ENCODE data around the gene NXPH3.

Gene NXPH3

GRCh38 chr17:49553676-49554335 is 21.9 kb upstream of the NXPH3 start:
- TF ChIP-seq SPI1 (IDR thresholded peaks at IDR 0.05; ENCODE audit: low read depth, low read length), result no peak
- TF ChIP-seq TAF1 (IDR thresholded peaks at IDR 0.05; ENCODE audit: low read depth, low read length), result no peak
- TF ChIP-seq PAX5 (IDR thresholded peaks at IDR 0.05; ENCODE audit: insufficient read depth, low read length, severe bottlenecking), result no peak
- TF ChIP-seq POLR2AphosphoS5 (IDR thresholded peaks at IDR 0.05; ENCODE audit: low read depth, low read length), result no peak
- no peak for TF ChIP-seq POLR2A (IDR thresholded peaks at IDR 0.05; ENCODE audit: low read depth, low read length)
- no peak for TF ChIP-seq POU2F2 (IDR thresholded peaks at IDR 0.05; ENCODE audit: low read depth, low read length)
- FAIRE-seq (no peak), DNase-seq (ENCODE audit: insufficient read length, low spot score) (no peak)

DNA sequence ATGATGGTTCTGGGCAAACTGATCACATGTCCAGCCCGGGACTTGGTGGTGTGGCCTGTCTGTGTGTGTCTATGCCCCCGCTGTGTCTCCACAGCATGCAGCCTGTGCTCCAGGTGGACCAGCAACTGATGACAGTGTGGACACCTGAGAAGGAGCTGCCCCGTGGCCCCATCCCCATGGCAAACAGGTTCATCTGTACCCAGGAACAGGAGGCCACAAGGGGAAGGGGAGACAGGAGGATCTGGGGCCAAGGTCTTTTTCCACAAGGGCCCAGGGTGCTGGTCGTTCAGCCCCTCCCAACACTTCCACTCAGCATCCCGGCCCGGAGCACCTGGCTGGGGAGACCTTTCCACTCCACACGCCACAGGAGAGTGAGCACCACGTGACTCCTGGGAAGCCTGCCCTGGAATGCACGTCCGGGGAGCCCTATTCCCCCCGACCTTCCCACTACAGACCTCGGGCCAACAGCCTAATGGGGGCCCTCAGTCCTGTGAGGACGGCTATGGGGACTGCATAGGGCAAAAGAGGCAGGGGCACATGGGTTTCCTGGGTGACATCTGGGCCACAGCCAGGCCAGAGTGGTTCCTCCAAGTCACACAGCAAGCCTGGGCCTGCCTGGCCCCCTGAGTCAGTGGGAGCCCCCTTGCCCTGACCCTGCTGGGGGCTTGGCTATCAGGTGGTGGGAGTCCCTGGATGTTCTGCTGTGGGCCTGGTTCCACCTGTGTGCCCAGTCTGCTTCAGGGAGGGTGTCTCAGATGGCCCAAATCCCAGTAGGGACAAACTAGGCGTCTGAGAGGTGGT is 20.8 kb upstream of the NXPH3 start:
- no peak for FAIRE-seq
- DNase-seq (ENCODE audit: insufficient read length, low spot score), result no peak
- TF ChIP-seq POLR2A (IDR thresholded peaks at IDR 0.05; ENCODE audit: low read depth, low read length) (no peak), POU2F2 (IDR thresholded peaks at IDR 0.05; ENCODE audit: low read depth, low read length) (no peak), TAF1 (IDR thresholded peaks at IDR 0.05; ENCODE audit: low read depth, low read length) (no peak), PAX5 (IDR thresholded peaks at IDR 0.05; ENCODE audit: insufficient read depth, low read length, severe bottlenecking) (no peak)

DNA sequence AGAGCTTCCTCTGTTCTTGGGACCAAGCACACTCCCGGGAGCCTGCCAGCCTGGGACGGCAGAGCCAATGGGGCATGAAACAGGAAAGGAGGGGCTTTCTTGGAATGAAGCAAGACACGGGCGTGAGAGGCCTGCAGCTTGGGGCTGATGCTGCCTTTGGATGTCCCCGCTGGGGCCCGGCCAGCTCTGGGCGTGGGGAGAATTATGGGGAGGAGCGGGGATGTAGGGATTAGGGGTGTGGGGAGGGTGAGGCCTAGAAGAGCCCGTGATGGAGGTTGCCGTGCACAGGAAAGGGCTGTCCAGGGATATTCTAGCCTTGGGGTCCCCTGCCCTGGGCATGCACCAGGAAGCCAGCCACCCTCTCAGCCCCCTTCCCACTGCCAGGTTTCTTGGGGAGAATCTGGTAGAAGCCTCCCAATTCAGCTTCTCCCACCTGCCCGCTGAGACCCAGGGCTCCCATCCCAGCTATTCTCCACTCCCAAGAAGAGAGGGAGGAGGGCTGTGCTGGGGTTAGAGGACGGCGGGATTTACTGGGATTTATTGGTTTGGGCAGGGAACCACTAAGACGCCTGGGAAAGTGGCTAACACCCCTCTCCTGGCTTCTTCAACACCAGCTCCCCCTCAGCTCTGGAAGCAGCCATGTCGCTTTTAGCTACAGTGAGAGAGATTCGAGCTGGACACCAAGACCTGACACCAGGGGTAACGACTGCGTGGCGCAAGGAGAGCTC is 20.0 kb upstream of the NXPH3 start:
- TF ChIP-seq PAX5 (IDR thresholded peaks at IDR 0.05; ENCODE audit: insufficient read depth, low read length, severe bottlenecking) (no peak), POLR2A (IDR thresholded peaks at IDR 0.05; ENCODE audit: low read depth, low read length) (no peak), POU2F2 (IDR thresholded peaks at IDR 0.05; ENCODE audit: low read depth, low read length) (no peak), TAF1 (IDR thresholded peaks at IDR 0.05; ENCODE audit: low read depth, low read length) (no peak), SPI1 (IDR thresholded peaks at IDR 0.05; ENCODE audit: low read depth, low read length) (no peak), POLR2AphosphoS5 (IDR thresholded peaks at IDR 0.05; ENCODE audit: low read depth, low read length) (no peak)
- DNase-seq (ENCODE audit: insufficient read length, low spot score) (no peak), FAIRE-seq (no peak)

DNA sequence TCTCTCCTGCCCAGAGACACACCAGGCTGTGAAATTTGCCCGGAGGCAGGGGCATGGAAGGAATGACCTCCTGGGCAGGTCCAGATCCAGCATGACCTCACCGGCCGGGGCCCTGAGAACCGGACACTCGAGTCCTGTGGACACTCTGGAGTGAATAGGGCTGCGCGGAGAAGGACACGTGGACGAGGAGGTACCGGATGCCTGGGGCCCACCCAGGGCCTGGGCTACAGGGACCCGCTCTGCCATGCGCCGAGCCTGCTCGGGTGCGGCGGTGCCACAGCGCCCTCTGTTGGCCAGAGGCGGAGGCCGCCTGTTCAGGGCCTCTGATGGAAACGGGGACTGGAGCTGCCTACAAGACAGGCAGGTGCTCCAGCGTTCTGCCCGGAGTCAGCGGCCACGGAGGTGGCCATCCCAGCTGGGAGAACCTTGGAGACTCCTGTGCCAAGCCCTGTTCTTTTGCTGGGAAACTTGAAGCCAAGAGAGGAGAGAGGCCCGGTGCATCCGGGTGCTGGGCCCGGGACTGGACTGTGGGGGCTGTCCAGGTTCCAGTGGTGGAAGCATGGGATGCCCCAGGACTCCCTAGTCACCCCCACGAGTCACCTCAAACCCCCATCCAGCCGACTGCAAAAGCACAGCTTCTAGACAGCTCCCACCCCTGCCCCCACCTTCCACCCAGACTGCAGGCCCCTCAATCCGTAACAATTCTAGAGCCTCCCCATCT is 19.3 kb upstream of the NXPH3 start:
- DNase-seq (ENCODE audit: insufficient read length, low spot score), result peak; percentile 92
- FAIRE-seq, result peak; percentile 93
- TF ChIP-seq POLR2AphosphoS5 (IDR thresholded peaks at IDR 0.05; ENCODE audit: low read depth, low read length), result no peak
- TF ChIP-seq PAX5 (IDR thresholded peaks at IDR 0.05; ENCODE audit: insufficient read depth, low read length, severe bottlenecking), result no peak
- TF ChIP-seq TAF1 (IDR thresholded peaks at IDR 0.05; ENCODE audit: low read depth, low read length), result no peak
- no peak for TF ChIP-seq SPI1 (IDR thresholded peaks at IDR 0.05; ENCODE audit: low read depth, low read length)
- TF ChIP-seq POU2F2 (IDR thresholded peaks at IDR 0.05; ENCODE audit: low read depth, low read length), result no peak
- no peak for TF ChIP-seq POLR2A (IDR thresholded peaks at IDR 0.05; ENCODE audit: low read depth, low read length)

DNA sequence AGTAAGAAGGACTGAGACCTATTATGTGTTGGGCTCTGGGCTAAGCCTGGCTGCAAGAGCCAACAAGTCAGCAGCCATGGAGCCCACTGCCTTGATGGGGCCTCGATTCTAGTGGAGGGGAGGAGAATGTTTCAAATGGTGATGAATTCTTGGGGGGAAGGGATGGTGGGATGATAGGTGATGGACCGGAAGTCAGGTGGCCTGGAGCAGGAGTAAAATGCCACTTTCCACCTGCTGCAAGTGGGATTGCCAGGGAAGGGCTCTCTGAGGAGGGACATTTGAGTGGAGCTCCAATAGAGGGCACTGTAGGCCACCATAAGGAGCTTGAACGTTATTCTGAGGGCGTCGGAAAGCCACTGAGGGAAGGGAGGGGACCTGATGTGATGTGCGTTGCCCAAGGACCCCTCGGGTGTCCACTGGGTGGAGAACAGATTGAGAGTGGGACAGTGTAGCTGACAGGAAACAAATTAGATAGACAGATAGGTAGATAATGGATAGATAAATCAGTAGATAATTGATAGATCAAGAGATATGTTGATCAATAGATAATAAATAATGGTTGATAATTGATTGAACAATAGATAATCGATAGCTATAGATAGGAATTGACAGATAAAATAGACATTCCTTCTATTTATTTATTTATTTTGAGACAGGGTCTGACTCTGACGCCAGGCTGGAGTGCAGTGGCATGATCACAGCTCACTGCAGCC is 18.2 kb upstream of the NXPH3 start:
- DNase-seq (ENCODE audit: insufficient read length, low spot score), result no peak
- TF ChIP-seq POU2F2 (IDR thresholded peaks at IDR 0.05; ENCODE audit: low read depth, low read length) (no peak), PAX5 (IDR thresholded peaks at IDR 0.05; ENCODE audit: insufficient read depth, low read length, severe bottlenecking) (no peak), POLR2AphosphoS5 (IDR thresholded peaks at IDR 0.05; ENCODE audit: low read depth, low read length) (no peak), SPI1 (IDR thresholded peaks at IDR 0.05; ENCODE audit: low read depth, low read length) (no peak), POLR2A (IDR thresholded peaks at IDR 0.05; ENCODE audit: low read depth, low read length) (no peak), TAF1 (IDR thresholded peaks at IDR 0.05; ENCODE audit: low read depth, low read length) (no peak)
- FAIRE-seq, result peak; percentile 45

- DNase-seq (ENCODE audit: insufficient read length, low spot score) (no peak), FAIRE-seq (no peak)
- TF ChIP-seq POLR2A (IDR thresholded peaks at IDR 0.05; ENCODE audit: low read depth, low read length) (no peak), POU2F2 (IDR thresholded peaks at IDR 0.05; ENCODE audit: low read depth, low read length) (no peak), SPI1 (IDR thresholded peaks at IDR 0.05; ENCODE audit: low read depth, low read length) (no peak), POLR2AphosphoS5 (IDR thresholded peaks at IDR 0.05; ENCODE audit: low read depth, low read length) (no peak), TAF1 (IDR thresholded peaks at IDR 0.05; ENCODE audit: low read depth, low read length) (no peak), PAX5 (IDR thresholded peaks at IDR 0.05; ENCODE audit: insufficient read depth, low read length, severe bottlenecking) (no peak)
Observed at GRCh38 chr17:49564638-49565037, 11.0 kb upstream of the NXPH3 start.

DNA sequence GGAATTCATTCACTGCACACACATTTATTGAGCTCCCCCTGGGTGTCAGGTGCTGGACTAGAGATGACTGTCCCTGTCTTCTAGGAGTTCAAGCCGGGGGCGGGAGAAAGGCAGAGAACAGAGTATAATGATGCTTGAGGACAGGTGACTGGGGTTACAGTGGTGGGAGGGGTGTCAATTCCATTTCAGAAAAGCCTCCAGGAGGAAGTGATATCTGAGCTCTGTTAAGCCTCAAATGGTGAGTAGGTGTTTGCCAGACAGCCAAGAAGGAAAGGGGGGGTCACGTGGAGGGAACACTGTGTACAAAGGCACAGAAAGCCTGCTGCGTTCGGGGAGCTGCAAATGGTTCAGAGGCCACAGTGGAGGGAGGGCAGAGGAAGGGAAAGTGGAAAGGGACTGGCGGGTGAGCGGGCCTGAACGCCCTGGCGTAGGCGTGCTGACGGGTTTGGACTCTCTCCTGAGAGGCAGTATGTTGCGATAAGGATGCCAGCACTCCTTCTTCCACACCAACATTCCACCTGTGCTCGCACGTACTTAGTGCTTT is 9.7 kb upstream of the NXPH3 start:
- FAIRE-seq (peak; percentile 61), DNase-seq (ENCODE audit: insufficient read length, low spot score) (no peak)
- TF ChIP-seq PAX5 (IDR thresholded peaks at IDR 0.05; ENCODE audit: insufficient read depth, low read length, severe bottlenecking) (no peak), TAF1 (IDR thresholded peaks at IDR 0.05; ENCODE audit: low read depth, low read length) (no peak), SPI1 (IDR thresholded peaks at IDR 0.05; ENCODE audit: low read depth, low read length) (peak; percentile 71)

- FAIRE-seq (no peak), DNase-seq (ENCODE audit: insufficient read length, low spot score) (no peak)
- no peak for TF ChIP-seq TAF1 (IDR thresholded peaks at IDR 0.05; ENCODE audit: low read depth, low read length)
- TF ChIP-seq PAX5 (IDR thresholded peaks at IDR 0.05; ENCODE audit: insufficient read depth, low read length, severe bottlenecking), result no peak
- TF ChIP-seq POLR2AphosphoS5 (IDR thresholded peaks at IDR 0.05; ENCODE audit: low read depth, low read length), result no peak
- TF ChIP-seq POU2F2 (IDR thresholded peaks at IDR 0.05; ENCODE audit: low read depth, low read length), result no peak
- TF ChIP-seq SPI1 (IDR thresholded peaks at IDR 0.05; ENCODE audit: low read depth, low read length), result no peak
- TF ChIP-seq POLR2A (IDR thresholded peaks at IDR 0.05; ENCODE audit: low read depth, low read length), result no peak
Observed at GRCh38 chr17:49566668-49567071, 9.0 kb upstream of the NXPH3 start.

Measured in GM12891 (cell line).